Stimulated activated CD8-positive, alpha-beta memory T cell treated with anti-CD3 and anti-CD28 coated beads, Interleukin-7, amount 100 ng/mL, for 1 hour (primary cell): ENCODE results near the gene MME.
"Not testable (repeated sequence)": the region's sequence is repeated elsewhere in the genome, so short reads cannot be mapped to it uniquely, and the experiment has no call there.

ENCODE experiments used
- DNase-seq, 2 donors: peaks; one replicate each; pipeline ENCODE4 v3.0.0-alpha.2; 2020; ENCODE audit warnings: low read depth in 2 of 2

MME gene

DNA sequence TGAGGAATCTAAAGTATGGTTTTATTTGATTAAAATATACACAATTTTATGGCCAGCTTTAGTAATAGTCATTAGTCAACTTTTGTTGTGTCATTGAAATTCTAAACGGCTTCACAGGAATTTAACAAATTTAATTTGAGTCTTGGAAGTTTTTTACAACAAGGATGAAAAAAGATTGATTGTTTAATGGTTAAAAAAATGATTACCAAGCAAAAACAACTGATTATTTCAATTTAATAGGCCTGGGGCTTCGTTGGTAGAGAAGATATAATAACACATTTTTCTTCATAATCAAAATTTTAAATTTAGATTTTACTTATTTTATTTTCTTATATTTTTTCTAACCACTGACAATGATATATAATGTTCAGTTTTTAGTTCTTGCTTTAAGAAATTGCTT lies 4.4 kb downstream of the MME start:
- no peak for DNase-seq

DNA sequence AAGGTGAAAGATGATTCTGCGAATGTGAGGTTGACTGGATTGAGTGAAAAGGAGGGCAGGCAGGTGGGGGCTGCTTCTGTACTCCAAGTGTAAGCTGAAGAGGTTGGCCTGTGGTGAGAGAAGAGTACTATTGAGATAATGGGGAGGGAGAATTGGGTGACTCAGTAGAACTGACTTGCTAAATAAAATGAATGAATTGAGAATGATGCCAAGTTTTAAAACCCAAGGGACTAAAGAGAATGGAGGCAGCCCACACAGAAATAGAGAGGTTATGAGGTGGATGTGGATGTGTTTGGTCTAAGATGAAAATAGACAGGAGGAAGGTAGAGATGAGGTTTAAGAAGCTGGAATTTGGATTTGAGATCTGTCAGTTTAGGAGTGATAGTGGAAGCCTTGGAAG lies 5.9 kb downstream of the MME start:
- no peak for DNase-seq

GRCh38 chr3:155088706-155089345 lies 8.7 kb downstream of the MME start:
- no peak for DNase-seq

GRCh38 chr3:155089495-155089894 lies 9.4 kb downstream of the MME start:
- DNase-seq = no peak

DNA sequence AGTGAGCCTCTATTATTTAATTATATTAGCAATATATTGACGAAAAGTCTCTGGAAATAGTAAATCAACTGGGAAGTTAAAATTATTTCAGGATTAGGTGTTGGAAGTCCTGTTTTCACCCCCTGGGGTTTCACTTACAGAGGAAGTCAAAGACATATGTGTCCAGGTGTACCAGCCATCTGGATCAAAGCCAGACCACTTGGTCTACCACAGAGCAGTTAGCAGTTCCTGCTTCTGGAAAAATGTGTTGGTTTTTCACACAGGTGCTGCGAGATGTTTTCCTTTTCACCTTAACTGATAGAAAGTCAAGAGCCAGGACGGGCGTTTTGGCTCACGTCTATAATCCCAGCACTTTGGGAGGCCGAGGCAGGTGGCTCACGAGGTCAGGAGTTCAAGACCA lies 13.1 kb downstream of the MME start:
- no peak for DNase-seq

- DNase-seq = no peak
These were observed 16.3 kb downstream of the MME start for GRCh38 chr3:155096303-155097008.

GRCh38 chr3:155097009-155097349 lies 16.9 kb downstream of the MME start:
- DNase-seq = no peak

DNA sequence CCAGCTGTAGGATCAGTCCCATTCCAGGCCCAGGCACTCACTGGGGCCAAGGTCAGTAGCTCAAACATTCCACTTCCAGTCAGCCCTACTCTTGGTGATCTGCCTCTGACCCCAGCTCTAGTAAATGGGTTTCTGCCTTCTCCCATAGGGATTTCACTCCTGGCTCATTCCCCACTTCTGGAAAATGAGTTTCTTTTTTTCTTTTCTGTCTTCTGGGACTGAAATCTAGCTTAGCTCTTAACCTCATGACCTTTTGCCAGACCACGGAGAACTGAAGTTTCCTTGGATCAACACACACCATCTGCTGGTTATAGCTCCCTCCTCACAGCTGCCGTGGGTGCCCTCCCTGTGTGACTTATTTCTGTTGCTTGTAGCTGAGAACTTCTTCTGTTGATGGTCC lies 21.3 kb downstream of the MME start:
- no peak for DNase-seq

DNA sequence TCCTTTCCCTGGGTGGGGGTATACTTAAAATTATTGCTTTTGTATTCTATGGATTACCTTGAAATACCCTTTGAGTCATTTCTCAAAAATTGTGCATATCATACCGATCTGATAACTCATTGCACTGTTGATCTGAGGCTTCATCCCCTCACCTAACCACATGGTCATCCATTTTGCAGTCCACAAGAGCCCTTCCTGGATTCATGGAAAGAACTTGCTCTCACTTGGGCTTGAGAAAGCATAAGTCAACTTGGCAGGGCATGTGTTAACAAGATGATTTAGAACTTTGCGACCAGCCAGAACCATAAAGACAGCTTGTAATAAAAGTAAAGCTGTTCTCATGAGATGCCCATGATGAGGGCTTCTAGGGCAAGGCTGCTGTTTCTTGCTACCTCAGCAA lies 22.2 kb downstream of the MME start:
- no peak for DNase-seq

DNA sequence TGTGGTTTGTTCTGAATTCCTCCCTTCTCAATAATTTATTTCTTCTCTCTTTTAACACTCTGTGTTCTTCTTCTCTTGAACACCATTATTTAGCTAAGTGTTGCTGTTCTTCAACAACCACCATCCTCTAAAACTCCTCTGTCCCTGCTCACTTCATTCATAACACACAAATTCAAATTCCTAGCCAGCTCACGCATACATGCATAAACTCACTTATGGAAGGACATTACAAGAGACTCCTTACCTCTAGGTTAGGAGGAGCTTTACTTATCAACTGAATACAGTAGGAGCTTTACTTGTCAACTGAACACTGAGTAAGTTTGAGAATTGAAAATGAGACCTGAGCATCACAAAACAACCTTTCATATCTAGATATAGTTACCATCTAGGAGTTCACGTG lies 23.6 kb downstream of the MME start:
- no peak for DNase-seq

DNA sequence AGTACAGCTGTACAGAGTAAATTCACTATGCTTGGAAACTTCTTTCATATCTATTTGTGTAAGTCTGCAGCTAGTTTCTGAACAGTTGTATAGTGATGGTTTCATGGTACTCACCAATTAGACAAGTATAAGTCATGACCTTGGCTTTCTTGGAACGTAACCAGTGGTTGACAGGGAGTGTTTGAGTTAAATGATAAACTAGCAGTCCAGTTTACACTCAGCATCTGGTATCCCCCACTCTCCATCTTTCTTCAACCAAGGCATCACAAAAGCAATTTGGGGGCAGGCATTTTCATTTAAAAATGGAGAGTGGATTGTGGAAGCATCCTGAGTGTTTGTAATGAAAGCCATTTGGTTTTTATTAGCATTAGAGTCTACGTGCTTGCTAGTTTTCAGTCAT lies 26.0 kb downstream of the MME start:
- no peak for DNase-seq

DNA sequence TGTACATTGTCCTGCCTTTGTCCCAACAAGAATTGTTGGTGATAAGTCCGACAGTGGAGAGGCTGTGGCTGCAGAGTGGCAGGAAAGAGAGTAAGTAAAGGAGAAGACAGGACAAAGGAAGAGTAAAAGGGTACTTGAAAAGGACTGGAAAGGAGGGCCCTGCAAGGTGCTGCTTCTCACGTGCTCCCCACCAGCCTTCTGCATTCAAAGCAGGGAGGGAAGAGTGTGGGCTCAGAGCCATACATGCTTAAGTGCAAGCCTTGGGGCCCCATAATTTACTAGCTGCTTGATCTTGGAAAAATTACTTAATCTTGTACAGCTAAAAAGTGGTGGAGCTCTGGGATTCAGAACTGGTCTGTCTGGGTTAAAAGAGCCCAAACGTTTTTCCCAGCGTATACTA lies 29.9 kb downstream of the MME start:
- no peak for DNase-seq

- no peak for DNase-seq
These were observed 31.1 kb downstream of the MME start for GRCh38 chr3:155110996-155111901.

- no peak for DNase-seq
These were observed 31.9 kb downstream of the MME start for GRCh38 chr3:155111971-155112370.

DNA sequence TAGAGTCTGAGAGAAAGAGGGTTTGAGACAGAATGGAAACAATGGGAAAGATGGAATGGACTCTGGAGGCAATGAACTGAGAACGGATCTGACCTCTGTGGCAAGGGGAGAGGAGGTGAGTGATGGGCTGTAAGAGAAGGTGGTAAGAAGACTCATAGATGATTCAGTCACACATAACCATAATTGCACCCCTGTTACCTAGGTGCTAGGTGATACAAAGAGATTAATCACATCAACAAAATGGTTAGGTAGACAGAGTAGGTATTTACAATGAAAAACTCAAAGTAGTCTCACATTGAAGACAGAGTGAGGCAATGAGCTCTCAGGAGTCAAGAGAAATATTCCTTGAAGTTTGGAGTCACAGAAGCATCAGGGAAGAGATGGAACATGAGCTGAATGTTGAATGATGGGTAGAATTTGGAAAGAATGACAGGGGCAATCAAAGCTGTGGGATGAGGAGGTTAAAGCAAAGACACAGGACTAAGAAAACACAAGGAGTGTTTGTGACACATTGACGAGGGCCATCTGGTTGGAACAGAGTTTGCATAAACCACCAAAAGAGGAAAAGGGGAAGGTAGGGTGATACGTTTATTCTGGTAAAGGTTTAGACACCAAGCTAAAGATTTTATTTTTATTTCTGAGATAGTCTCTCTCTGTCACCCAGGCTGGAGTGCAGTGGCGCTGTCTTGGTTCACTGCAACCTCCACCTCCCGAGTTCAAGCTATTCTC lies 32.7 kb downstream of the MME start:
- no peak for DNase-seq

- DNase-seq = not testable (repeated sequence)
These were observed 44.6 kb downstream of the MME start for GRCh38 chr3:155124745-155125144.

DNA sequence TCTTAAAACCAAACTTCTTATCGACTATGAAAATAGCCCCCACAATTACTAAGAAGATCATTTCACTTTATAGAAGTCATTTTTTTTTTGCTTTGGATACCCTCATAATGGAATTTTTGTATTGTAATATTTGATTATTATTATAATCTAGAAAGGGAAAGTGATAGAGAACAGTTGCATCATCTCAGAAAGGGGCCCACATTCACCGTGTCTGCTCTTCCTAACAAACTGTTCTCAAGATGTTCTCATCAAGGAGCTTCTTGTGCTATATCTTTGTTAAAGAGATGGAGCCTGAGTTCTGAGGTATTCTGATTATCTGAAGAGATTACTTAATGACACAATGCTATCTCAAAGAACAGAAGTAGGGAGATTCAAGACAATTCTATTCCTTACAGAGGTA lies 49.3 kb downstream of the MME start:
- no peak for DNase-seq

- no peak for DNase-seq
These were observed 49.9 kb downstream of the MME start for GRCh38 chr3:155130001-155130400.

GRCh38 chr3:155131104-155131503 lies 51.0 kb downstream of the MME start:
- no peak for DNase-seq

GRCh38 chr3:155134311-155134710 lies 54.2 kb downstream of the MME start:
- not testable (repeated sequence) for DNase-seq

- DNase-seq = no peak
These were observed 54.9 kb downstream of the MME start for GRCh38 chr3:155135003-155135402.

DNA sequence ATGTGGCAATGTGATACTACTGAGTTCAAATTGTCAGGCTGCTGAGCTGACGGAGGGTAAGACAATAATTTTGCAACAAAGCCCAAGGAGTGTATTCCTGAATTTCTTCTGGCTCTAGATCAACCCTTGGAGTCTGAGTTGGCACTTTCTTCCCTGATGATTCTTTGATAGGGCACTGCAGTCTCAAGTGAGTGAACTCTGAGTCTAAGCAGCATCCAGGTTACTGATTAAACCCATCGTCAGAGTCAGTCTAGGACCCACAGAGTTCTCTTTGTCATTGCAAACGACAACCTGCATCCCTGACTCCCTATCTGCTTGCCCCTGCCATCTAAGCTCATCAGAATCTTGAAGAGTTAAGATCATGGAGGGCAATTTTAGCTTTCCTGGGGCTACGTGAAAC lies 58.6 kb downstream of the MME start:
- DNase-seq = no peak
